GM20000 (cell line): ENCODE data around the gene ATIC.

Experiments
- DNase-seq: peaks from one replicate; pipeline ENCODE4 v3.0.0; 2012; ENCODE audit warnings: low spot score
- TF ChIP-seq, protein P1 (sequence below): IDR thresholded peaks from 2 replicates; pipeline ENCODE4 v1.5.1; 2012; ENCODE audit warnings: mild to moderate bottlenecking, control low read depth; ENCODE audit errors: extremely low read depth, missing control alignments

Gene ATIC

DNA sequence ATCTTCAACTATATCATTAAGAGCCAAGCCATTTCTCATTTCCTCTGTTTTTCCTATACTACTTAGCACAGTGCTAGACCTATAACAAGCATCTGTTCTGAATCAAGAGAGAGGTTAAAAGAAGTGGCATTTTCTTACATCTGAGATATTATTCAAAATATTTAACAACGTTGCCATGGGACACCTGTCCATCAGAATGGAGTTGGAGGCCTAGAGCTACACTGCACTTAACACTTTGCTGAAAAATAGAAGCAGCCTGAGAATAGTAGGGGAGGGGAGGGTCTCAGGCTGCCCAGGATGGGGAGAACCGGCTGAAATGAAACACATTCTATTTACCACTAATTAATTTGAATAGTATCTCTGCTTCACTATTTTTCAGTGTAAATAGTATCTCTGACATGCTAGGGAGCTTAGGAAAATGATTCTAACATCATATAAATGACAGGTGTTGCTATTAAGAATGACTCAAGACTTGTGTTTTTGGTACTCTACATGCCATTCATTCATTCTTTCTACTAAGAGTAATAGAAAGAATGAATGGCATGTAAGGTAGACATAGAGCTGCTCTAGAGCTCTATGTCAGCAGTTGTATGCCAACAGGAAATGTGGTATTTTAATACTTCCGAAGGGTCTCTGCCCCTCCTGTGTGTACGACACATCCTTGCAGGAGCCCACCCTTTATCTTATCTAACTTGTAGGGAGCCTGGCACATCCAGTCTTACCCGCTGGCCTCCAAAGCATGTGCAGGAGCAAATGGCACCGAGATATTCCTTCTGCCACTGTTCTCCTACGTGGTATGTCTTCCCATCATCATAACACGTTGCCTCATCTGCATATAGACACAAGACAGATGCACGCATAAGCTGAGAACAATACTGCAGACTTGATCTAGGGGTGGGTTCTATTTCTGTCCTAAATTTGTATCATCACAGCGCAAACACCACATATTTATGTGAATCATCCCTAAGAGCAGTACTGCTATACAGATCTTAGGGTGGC is 52.6 kb downstream of the ATIC start:
- no peak for DNase-seq
- TF ChIP-seq, protein P1, sequence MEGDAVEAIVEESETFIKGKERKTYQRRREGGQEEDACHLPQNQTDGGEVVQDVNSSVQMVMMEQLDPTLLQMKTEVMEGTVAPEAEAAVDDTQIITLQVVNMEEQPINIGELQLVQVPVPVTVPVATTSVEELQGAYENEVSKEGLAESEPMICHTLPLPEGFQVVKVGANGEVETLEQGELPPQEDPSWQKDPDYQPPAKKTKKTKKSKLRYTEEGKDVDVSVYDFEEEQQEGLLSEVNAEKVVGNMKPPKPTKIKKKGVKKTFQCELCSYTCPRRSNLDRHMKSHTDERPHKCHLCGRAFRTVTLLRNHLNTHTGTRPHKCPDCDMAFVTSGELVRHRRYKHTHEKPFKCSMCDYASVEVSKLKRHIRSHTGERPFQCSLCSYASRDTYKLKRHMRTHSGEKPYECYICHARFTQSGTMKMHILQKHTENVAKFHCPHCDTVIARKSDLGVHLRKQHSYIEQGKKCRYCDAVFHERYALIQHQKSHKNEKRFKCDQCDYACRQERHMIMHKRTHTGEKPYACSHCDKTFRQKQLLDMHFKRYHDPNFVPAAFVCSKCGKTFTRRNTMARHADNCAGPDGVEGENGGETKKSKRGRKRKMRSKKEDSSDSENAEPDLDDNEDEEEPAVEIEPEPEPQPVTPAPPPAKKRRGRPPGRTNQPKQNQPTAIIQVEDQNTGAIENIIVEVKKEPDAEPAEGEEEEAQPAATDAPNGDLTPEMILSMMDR: no peak

DNA sequence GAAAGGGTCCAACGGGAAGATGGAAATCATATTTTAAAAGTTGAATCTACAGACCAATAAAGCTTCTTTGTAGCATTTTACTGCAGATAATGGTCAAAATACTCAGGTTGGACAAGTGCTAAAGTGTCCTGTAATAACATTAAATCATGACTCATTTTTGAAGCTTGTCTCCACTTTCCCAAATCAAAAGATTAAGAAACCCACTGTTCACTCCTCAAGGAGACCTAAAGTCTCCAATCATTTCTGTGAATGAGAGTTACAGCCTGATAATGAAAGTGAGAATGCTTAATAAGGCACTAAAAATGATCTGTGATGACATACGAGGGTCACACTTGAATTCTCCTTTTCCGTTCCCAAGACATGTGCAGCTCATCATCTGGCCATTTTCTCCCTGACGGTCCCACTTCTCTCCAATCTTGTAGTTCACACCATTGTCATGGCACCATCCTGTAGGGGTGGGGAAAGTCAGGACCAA is 53.4 kb downstream of the ATIC start:
- DNase-seq: peak; percentile 19
- TF ChIP-seq, protein P1: no peak

DNA sequence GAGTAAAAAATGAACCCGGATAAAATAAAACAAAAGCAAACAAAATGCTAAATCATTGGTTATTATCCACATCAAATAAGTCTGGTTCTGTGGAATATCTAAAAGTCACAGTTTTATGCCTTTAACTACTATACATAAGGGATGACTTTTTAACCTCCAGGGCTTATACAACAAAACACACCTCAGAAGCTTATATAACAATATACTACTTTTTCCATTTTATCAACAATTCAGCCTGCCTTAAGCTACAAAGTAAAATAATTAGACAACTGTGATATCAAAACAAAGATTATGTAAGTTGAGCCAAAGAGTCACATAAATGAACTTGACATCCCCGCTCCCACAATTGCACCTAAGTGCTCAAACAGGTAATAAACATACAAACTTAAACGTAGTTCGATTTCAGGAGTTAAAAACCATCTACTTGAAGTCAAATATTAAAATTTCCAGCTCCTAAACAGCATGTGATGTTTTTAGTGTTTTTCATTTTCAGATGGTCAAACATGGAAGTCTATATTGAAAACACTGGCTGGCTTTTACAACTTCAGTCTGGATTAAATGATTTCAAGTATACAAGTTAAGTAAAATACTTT is 54.7 kb downstream of the ATIC start:
- no peak for DNase-seq
- TF ChIP-seq, protein P1: no peak

DNA sequence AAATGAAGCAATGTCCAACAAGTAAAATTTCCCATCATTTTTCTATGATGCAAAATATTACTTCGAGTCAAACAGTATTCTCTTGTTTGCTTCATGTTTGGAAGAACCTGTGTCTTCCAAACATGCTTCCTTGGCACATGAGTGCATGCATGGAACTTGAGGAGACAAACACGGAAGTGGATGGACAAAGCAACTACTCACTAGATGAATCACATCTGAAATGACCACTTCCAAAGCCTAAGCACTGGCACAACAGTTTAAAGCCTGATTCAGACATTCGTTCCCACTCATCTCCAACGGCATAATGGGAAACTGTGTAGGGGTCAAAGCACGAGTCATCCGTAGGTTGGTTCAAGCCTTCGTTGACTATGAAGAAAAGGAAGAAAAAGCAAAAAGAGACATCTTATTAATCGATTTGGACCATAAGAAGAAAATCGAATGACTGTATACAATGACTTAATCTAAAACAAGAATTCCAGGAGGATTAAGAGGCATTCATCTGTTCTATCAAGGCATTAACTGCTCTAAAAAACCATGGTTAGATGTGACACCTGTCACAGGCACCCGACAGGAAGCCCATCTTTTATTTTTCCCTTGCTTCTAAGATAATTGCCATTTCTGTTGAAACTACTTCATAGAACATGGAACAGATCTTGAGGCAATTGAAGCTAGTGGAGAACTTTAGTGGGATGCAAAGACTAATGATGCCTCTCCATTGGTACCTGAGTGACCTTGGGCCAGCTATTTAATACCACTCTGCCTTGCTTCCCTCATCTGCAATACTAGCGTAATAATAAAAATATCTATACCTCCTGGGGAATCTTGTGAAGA is 56.0 kb downstream of the ATIC start:
- no peak for DNase-seq
- TF ChIP-seq, protein P1: no peak

DNA sequence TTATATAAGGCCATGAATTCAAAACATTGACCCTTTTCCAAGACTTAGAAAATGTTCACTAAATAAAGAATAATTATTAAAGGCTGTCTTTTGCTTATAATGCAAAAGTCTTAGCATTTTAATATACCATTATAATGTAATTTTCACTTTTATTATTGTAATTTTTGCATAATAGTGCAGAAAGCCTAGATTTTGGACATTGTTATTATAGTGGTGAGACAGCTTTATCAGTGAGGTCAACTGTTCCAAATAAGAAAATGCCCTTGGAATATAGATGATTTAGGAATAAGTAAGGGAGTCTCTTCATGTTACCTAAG is 56.6 kb downstream of the ATIC start:
- no peak for DNase-seq
- TF ChIP-seq, protein P1: no peak

DNA sequence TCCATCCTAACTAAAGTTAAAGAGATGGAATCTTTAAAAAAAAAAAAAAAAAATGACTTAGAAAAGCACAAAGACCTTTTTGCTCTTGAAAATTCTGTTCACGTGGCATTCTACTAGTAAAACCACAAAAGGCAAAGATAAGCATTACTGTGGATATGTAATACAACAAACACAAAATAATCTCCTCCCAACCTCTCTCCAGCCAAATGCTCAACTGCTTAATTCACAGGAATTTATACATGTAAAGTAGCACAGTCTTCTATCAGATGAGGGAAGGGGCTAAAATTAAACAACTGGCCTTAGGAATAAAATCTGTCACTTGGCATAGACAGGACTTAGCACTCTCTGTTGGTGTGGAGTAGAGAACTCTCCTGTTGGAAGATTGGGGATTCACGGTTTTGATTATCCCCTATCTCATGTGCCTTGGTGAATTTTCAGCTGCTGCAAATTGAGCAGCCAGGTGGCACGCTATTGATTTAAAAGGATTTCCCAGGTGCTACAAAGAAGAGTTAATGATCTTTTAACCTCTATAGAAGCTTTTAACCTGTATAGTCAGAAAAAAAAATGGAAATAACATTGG is 57.4 kb downstream of the ATIC start:
- TF ChIP-seq, protein P1: no peak
- DNase-seq: no peak
